PC-9 (cell line): ENCODE results near the gene RNU1-2. TPM values are rescaled to one million over a fixed set of nuclear protein-coding genes. Genes with fewer than 3 reads are reported as not detected.
"Not testable (repeated sequence)": the region's sequence is repeated elsewhere in the genome, so short reads cannot be mapped to it uniquely, and the experiment has no call there.

Experiments used
- BruUV-seq: library from RNA; stranded (reverse); fragments of 400-500 nt; replicated peaks from 2 replicates; lab custom pipeline; 2021; lab: Mats Ljungman, UMichigan
- CTCF ChIA-PET: fragments of 300-600 bp; sonication (Branson Sonifier 250); formaldehyde crosslinking; loops from one replicate; lab custom pipeline; 2022; ENCODE audit warnings: antibody characterized with exemption; lab: Charles Lee
- POLR2A ChIA-PET: fragments of 300-600 bp; sonication (Branson Sonifier 250); formaldehyde crosslinking; loops from one replicate; lab custom pipeline; 2022; ENCODE audit warnings: antibody characterized with exemption; ENCODE audit not compliant: unreplicated experiment; lab: Charles Lee
- DNase-seq, 2 experiments: peaks; one replicate each; pipeline versions ENCODE4 v3.0.0 to v3.0.0-alpha.2; 2015 to 2022; ENCODE audit warnings: mixed read lengths in 1 of 2
- H2AFZ ChIP-seq: fragments of 200-600 bp; sonication (generic); 2 replicates; pipeline ENCODE4 v1.8.1; 2017; ENCODE audit warnings: antibody characterized with exemption
- H3F3A ChIP-seq: fragments of 200-600 bp; sonication (generic); 2 replicates; pipeline ENCODE4 v1.8.1; 2017; ENCODE audit warnings: antibody characterized with exemption, mild to moderate bottlenecking, low read depth; ENCODE audit not compliant: insufficient read depth
- H3K27ac ChIP-seq: fragments of 200-600 bp; sonication (generic); 2 replicates; pipeline ENCODE4 v1.6.1; 2016; ENCODE audit warnings: mixed run types
- H3K27me3 ChIP-seq: fragments of 200-600 bp; sonication (generic); 2 replicates; pipeline ENCODE4 v1.6.1; 2016; ENCODE audit warnings: low read depth, mixed run types; ENCODE audit not compliant: insufficient read depth
- H3K36me3 ChIP-seq: fragments of 200-600 bp; sonication (generic); 2 replicates; pipeline ENCODE4 v1.6.1; 2016; ENCODE audit warnings: low read depth, mixed run types
- H3K4me1 ChIP-seq: fragments of 200-600 bp; sonication (generic); replicated peaks from 2 replicates; pipeline ENCODE4 v1.6.1; 2016; ENCODE audit warnings: mixed run types; ENCODE audit not compliant: insufficient read depth
- H3K4me2 ChIP-seq: fragments of 200-600 bp; sonication (generic); 2 replicates; pipeline ENCODE4 v1.6.1; 2017; ENCODE audit warnings: mixed run types
- H3K4me3 ChIP-seq: fragments of 200-600 bp; sonication (generic); 2 replicates; pipeline ENCODE4 v1.6.1; 2016; ENCODE audit warnings: mixed run types
- H3K79me2 ChIP-seq: fragments of 200-600 bp; sonication (generic); 2 replicates; pipeline ENCODE4 v1.6.1; 2017; ENCODE audit warnings: low read depth, mixed run types
- H3K9me2 ChIP-seq: fragments of 200-600 bp; sonication (generic); 2 replicates; pipeline ENCODE4 v1.8.1; 2017; ENCODE audit warnings: mild to moderate bottlenecking; ENCODE audit not compliant: insufficient read depth
- H3K9me3 ChIP-seq: fragments of 200-600 bp; sonication (generic); 2 replicates; pipeline ENCODE4 v1.8.1; 2016; ENCODE audit warnings: low read depth; ENCODE audit not compliant: insufficient read depth
- H4K20me1 ChIP-seq: fragments of 200-600 bp; sonication (generic); 2 replicates; pipeline ENCODE4 v1.8.1; 2017; ENCODE audit not compliant: insufficient read depth
- EZH2 ChIP-seq: fragments of 200-600 bp; sonication (generic); IDR thresholded peaks from 2 replicates; pipeline ENCODE4 v1.8.0; 2017; ENCODE audit warnings: antibody characterized with exemption, low read depth
- intact Hi-C: fragments of 100-400 bp; cut with micrococcal nuclease; formaldehyde crosslinking; loops from one replicate; pipeline ENCODE4 v1.10.0; 2022; ENCODE audit not compliant: unreplicated experiment
- total RNA-seq: library from RNA; stranded (reverse); gene quantifications from 2 replicates; pipeline ENCODE4 v1.2.3, GENCODE V29; 2021
- TF ChIP-seq, protein P1 (sequence below): fragments of 200-600 bp; sonication (generic); conservative IDR thresholded peaks from 2 replicates; pipeline ENCODE4 v1.6.1; 2017; ENCODE audit warnings: mixed run types, antibody characterized with exemption, mild to moderate bottlenecking, moderate library complexity

Gene RNU1-2
- total RNA-seq, 1 experiment from 2014 or later, result 1,333 TPM

DNA sequence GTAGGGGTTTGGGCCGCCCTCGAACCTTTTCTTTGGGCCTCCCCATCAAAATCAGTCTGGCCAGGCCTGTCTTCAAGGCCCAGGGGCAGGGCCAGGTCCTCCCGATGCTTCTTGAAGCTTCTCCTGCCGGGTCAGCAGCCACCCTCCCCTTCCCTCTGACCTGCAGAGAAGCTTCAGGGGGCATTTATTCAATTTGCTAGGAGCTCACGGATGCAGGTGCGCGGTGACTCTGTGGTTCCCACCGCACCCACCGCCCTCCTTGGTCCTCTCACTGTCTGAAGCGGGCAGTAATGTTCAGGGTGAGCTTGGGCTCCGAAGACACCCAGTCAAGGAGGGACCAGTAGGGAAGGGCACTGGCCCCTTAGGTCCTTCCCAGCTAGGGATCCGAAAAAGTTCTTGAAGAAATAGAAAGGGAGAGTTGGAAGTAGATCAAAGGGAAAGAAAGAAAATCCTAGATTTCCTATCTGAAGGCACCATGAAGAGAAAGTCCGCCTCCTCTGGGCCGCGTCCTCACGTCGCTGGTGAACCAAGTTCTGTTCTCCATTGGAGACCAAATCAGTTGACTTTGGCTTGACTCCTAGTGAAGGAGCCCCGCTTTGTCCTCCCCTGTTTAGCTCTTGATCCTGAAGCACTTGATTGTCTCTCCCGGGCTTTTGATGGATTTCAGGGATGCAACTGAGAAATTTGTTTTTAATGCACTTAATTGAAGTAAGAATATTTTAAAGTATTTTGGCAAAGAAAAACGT, 8.7 kb upstream of the RNU1-2 start:
- no peaks in the 10 kb centered on the region for H4K20me1 ChIP-seq
- H3K9me2 ChIP-seq, result no peaks in the 10 kb centered on the region
- no peak for TF ChIP-seq EZH2
- TF ChIP-seq, protein P1, sequence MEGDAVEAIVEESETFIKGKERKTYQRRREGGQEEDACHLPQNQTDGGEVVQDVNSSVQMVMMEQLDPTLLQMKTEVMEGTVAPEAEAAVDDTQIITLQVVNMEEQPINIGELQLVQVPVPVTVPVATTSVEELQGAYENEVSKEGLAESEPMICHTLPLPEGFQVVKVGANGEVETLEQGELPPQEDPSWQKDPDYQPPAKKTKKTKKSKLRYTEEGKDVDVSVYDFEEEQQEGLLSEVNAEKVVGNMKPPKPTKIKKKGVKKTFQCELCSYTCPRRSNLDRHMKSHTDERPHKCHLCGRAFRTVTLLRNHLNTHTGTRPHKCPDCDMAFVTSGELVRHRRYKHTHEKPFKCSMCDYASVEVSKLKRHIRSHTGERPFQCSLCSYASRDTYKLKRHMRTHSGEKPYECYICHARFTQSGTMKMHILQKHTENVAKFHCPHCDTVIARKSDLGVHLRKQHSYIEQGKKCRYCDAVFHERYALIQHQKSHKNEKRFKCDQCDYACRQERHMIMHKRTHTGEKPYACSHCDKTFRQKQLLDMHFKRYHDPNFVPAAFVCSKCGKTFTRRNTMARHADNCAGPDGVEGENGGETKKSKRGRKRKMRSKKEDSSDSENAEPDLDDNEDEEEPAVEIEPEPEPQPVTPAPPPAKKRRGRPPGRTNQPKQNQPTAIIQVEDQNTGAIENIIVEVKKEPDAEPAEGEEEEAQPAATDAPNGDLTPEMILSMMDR, result no peak
- ChIA-PET POLR2A (no interaction called here), CTCF (no interaction called here)
- H3K36me3 ChIP-seq, result no peaks in the 10 kb centered on the region
- no peaks in the 10 kb centered on the region for H3K4me1 ChIP-seq
- H3K27me3 ChIP-seq, result no peaks in the 10 kb centered on the region
- DNase-seq, result no peak
- H2AFZ ChIP-seq, result no peak overlapping the region
- no peak overlapping the region for H3K27ac ChIP-seq
- BruUV-seq, result no TSS peak
- H3K79me2 ChIP-seq, result no peaks in the 10 kb centered on the region
- no peak overlapping the region for H3K4me3 ChIP-seq
- intact Hi-C loops, result no loop called here
- no peak overlapping the region for H3K4me2 ChIP-seq
- 0 out of 2 replicates have a peak, but pooled peaks cover 5% of the 10 kb centered on the region for H3F3A ChIP-seq
- H3K9me3 ChIP-seq, result no peaks in the 10 kb centered on the region

GRCh38 chr1:16888860-16889816, 6.6 kb upstream of the RNU1-2 start:
- H3K9me2 ChIP-seq, result no peaks in the 10 kb centered on the region
- H3K36me3 ChIP-seq, result no peaks in the 10 kb centered on the region
- peak overlapping the region; percentile 91 for H2AFZ ChIP-seq
- H4K20me1 ChIP-seq, result no peaks in the 10 kb centered on the region
- H3K79me2 ChIP-seq, result no peaks in the 10 kb centered on the region
- DNase-seq, result peak; percentile 41 to 66
- H3K4me2 ChIP-seq, result peak overlapping the region; percentile 86
- TF ChIP-seq EZH2, result no peak
- TF ChIP-seq, protein P1, result no peak
- H3F3A ChIP-seq, result 0 out of 2 replicates have a peak, but pooled peaks cover 5% of the 10 kb centered on the region
- ChIA-PET CTCF (interaction anchor here (0.6 to 0.7 kb wide), 4 partner anchors 12 to 272 kb away, joined by 3 to 4 read pairs (median 3); no protein-coding TSS in a partner anchor), POLR2A (no interaction called here)
- H3K27ac ChIP-seq, result peak overlapping the region; percentile 24; the same call in 1 of the 2 replicates
- H3K4me1 ChIP-seq, result no peaks in the 10 kb centered on the region
- BruUV-seq, result TSS peak; percentile 95
- H3K27me3 ChIP-seq, result no peaks in the 10 kb centered on the region
- intact Hi-C loops, result no loop called here
- H3K4me3 ChIP-seq, result peak overlapping the region; percentile 65
- H3K9me3 ChIP-seq, result no peaks in the 10 kb centered on the region

DNA sequence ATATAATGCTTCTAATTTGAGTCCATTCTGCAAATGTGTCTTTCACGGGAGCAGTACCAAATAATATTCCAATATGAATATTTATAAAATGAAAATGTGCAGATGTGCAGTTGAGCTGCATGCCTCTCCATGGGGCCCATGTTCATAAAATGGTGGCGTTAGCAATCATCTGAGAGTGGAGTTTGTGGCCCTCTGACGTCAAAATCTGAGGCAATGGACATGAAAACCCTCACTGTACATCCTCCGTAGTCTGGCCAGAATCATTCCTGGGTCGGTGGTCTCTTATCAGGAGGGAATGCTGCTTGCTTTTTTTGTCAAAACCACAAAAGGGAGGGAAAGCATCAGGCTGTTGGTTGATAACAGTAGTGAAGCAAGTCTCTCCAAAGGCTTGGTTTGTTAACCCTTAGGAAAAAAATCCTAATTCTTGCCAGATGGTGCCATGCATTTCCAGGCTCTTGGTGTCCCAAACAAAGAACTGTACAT, 5.2 kb upstream of the RNU1-2 start:
- H3K27ac ChIP-seq, H3F3A ChIP-seq, BruUV-seq, H3K4me3 ChIP-seq, H3K79me2 ChIP-seq, H3K9me2 ChIP-seq, H3K9me3 ChIP-seq, H4K20me1 ChIP-seq, H3K36me3 ChIP-seq, H2AFZ ChIP-seq, DNase-seq, intact Hi-C loops, CTCF ChIA-PET, POLR2A ChIA-PET, H3K4me2 ChIP-seq, H3K27me3 ChIP-seq, H3K4me1 ChIP-seq: not testable (repeated sequence)

DNA sequence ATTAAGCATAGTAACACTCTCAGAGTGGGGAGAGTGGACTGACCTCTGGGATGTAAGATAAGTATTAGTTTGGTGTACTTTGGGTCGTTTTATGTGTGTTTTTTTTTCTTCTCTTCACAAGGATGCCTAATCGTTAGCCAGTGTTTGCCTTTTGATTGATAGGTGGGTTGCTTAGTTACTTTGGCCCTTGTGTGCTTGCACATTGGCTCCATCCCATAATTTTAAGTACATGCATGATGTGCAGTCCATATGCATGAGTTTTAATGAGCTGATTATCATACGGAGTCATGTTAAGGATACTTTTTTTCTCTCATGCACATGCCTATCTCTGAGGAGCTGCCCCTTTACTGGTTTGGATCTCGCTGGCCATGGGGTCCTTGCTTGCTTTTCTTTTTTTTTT, 4.7 kb upstream of the RNU1-2 start:
- DNase-seq, POLR2A ChIA-PET, H3K4me1 ChIP-seq, H2AFZ ChIP-seq, H3K9me3 ChIP-seq, H3K9me2 ChIP-seq, H3F3A ChIP-seq, H3K79me2 ChIP-seq, H3K27me3 ChIP-seq, H3K36me3 ChIP-seq, H3K4me3 ChIP-seq, H3K4me2 ChIP-seq, intact Hi-C loops, CTCF ChIA-PET, BruUV-seq, H4K20me1 ChIP-seq, H3K27ac ChIP-seq: not testable (repeated sequence)

GRCh38 chr1:16892978-16893525, 2.7 kb upstream of the RNU1-2 start:
- H4K20me1 ChIP-seq, H3K27me3 ChIP-seq, H2AFZ ChIP-seq, H3K9me2 ChIP-seq, DNase-seq, H3K36me3 ChIP-seq, H3K4me2 ChIP-seq, H3K4me3 ChIP-seq, POLR2A ChIA-PET, H3K9me3 ChIP-seq, H3K4me1 ChIP-seq, H3K79me2 ChIP-seq, H3K27ac ChIP-seq, BruUV-seq, CTCF ChIA-PET, intact Hi-C loops: not testable (repeated sequence)
- peaks cover 13% of the 10 kb centered on the region; the same call in 1 of the 2 replicates for H3F3A ChIP-seq
